HEK293 (cell line): ENCODE data around the gene ZBTB18.
A peak's percentile ranks its signal among the peaks of the same experiment; 100 is the strongest.

Experiments
- CTCF ChIA-PET: fragments of 350-600 bp; formaldehyde crosslinking; extraction: SDS; loops from one replicate; lab custom pipeline; 2021; ENCODE audit warnings: antibody characterized with exemption; lab: Yijun Ruan, JAX
- POLR2A ChIA-PET: fragments of 300-600 bp; formaldehyde crosslinking; extraction: SDS; loops from one replicate; lab custom pipeline; 2020; ENCODE audit warnings: antibody characterized with exemption, inconsistent platforms; lab: Yijun Ruan, JAX
- H3K27ac ChIP-seq: fragments of 200-500 bp; sonication (Bioruptor generic); 2 replicates; pipeline ENCODE4 v1.5.1; 2014; ENCODE audit warnings: low read depth, low read length, control low read depth, inconsistent platforms; ENCODE audit errors: extremely low read depth
- H3K36me3 ChIP-seq, 2 experiments: fragments of 200-500 bp in 1 of 2; sonication (Bioruptor generic) in 1 of 2; 1 replicate in 1 of 2; 2 replicates in 1 of 2; pipeline ENCODE4 v1.5.1; 2014 to 2017; ENCODE audit warnings: inconsistent platforms in 2 of 2, low read length in 2 of 2; ENCODE audit not compliant: control insufficient read depth in 2 of 2, insufficient read depth in 1 of 2
- H3K4me1 ChIP-seq: fragments of 200-500 bp; sonication (Bioruptor generic); 2 replicates; pipeline ENCODE4 v1.5.1; 2014; ENCODE audit warnings: mild to moderate bottlenecking, low read length, inconsistent platforms; ENCODE audit not compliant: control insufficient read depth, insufficient read depth
- H3K4me3 ChIP-seq: 2 replicates; pipeline ENCODE4 v1.5.1; 2011; ENCODE audit warnings: low read depth, mild to moderate bottlenecking, control low read depth, low read length, moderate library complexity
- H3K9me3 ChIP-seq: fragments of 200-500 bp; sonication (Bioruptor generic); 2 replicates; pipeline ENCODE4 v1.5.1; 2014; ENCODE audit warnings: low read depth, low read length, inconsistent platforms; ENCODE audit not compliant: control insufficient read depth, insufficient read depth
- GLIS1 ChIP-seq: fragments of 450-650 bp; formaldehyde crosslinking; IDR thresholded peaks from 2 replicates; pipeline ENCODE4 v1.5.1; 2016; ENCODE audit warnings: missing biosample characterization, missing genetic modification characterization
- INSM2 ChIP-seq: fragments of 450-650 bp; formaldehyde crosslinking; IDR thresholded peaks from 2 replicates; pipeline ENCODE4 v1.5.1; 2016; ENCODE audit warnings: missing biosample characterization, missing genetic modification characterization
- PRDM10 ChIP-seq: fragments of 450-650 bp; formaldehyde crosslinking; IDR thresholded peaks from 2 replicates; pipeline ENCODE4 v1.5.1; 2016; ENCODE audit warnings: missing biosample characterization, missing genetic modification characterization
- SCRT1 ChIP-seq: fragments of 450-650 bp; formaldehyde crosslinking; IDR thresholded peaks from 2 replicates; pipeline ENCODE4 v1.5.1; 2016; ENCODE audit warnings: missing biosample characterization, missing genetic modification characterization, borderline replicate concordance
- SCRT2 ChIP-seq: fragments of 450-650 bp; formaldehyde crosslinking; IDR thresholded peaks from 2 replicates; pipeline ENCODE4 v1.5.1; 2016; ENCODE audit warnings: missing biosample characterization, missing genetic modification characterization
- TSHZ1 ChIP-seq: fragments of 450-650 bp; formaldehyde crosslinking; IDR thresholded peaks from 2 replicates; pipeline ENCODE4 v1.5.1; 2016; ENCODE audit warnings: missing biosample characterization, missing genetic modification characterization, borderline replicate concordance
- ZBTB26 ChIP-seq: fragments of 450-650 bp; formaldehyde crosslinking; optimal IDR thresholded peaks from 2 replicates; pipeline ENCODE3; 2016; ENCODE audit warnings: missing biosample characterization, mild to moderate bottlenecking, missing genetic modification characterization
- ZNF202 ChIP-seq: fragments of 450-650 bp; formaldehyde crosslinking; IDR thresholded peaks from 2 replicates; pipeline ENCODE4 v1.5.1; 2016; ENCODE audit warnings: missing biosample characterization, missing genetic modification characterization, borderline replicate concordance
- ZNF394 ChIP-seq: fragments of 450-650 bp; formaldehyde crosslinking; IDR thresholded peaks from 2 replicates; pipeline ENCODE4 v1.5.1; 2016; ENCODE audit warnings: missing biosample characterization, missing genetic modification characterization, mild to moderate bottlenecking, moderate library complexity, borderline replicate concordance
- ZNF596 ChIP-seq: fragments of 450-650 bp; IDR thresholded peaks from 2 replicates; pipeline ENCODE4 v1.5.0; 2018; ENCODE audit warnings: missing biosample characterization, mild to moderate bottlenecking, missing genetic modification characterization, moderate library complexity
- ZNF610 ChIP-seq: fragments of 450-650 bp; formaldehyde crosslinking; IDR thresholded peaks from 2 replicates; pipeline ENCODE4 v1.5.1; 2016; ENCODE audit warnings: missing biosample characterization, missing genetic modification characterization, borderline replicate concordance
- ZNF621 ChIP-seq: fragments of 450-650 bp; formaldehyde crosslinking; IDR thresholded peaks from 2 replicates; pipeline ENCODE4 v1.5.1; 2017; ENCODE audit warnings: missing biosample characterization, missing genetic modification characterization
- TF ChIP-seq, protein P1 (sequence below): fragments of 450-650 bp; formaldehyde crosslinking; IDR thresholded peaks from 2 replicates; pipeline ENCODE4; 2016; ENCODE audit warnings: missing biosample characterization, missing genetic modification characterization
- TF ChIP-seq, protein P2 (sequence below): fragments of 450-650 bp; formaldehyde crosslinking; IDR thresholded peaks from 2 replicates; pipeline ENCODE4 v1.5.1; 2016; ENCODE audit warnings: missing biosample characterization, missing genetic modification characterization

Gene ZBTB18

DNA sequence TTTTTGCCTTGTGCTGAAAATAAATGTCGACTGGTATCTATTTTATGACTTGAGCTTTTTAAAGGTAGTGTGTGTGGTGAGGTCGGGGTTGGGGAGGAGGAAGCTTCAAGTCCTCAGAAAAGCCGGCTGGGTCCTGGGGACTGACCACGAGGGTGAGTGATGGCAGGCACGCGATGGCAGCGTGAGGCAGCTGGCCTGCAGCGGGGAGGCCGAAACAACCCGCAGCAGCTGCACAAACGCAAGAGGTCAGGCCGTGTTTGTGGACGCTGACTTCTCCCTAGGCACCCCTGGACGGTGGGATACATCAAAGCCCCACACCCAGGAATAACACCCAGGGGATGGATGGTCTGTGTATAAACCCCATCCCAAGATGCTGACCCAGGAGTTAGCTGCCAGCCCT, 51.4 kb downstream of the ZBTB18 start (continued):
- no peak for TF ChIP-seq TSHZ1 (tag by site-specific recombination)
- TF ChIP-seq, protein P1, sequence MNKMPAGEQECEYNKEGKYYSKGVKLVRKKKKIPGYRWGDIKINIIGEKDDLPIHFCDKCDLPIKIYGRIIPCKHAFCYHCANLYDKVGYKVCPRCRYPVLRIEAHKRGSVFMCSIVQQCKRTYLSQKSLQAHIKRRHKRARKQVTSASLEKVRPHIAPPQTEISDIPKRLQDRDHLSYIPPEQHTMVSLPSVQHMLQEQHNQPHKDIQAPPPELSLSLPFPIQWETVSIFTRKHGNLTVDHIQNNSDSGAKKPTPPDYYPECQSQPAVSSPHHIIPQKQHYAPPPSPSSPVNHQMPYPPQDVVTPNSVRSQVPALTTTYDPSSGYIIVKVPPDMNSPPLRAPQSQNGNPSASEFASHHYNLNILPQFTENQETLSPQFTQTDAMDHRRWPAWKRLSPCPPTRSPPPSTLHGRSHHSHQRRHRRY (tag by site-specific recombination): no peak
- no peak for TF ChIP-seq ZNF394 (tag by site-specific recombination)
- no peak for TF ChIP-seq INSM2
- TF ChIP-seq, all 188 proteins: peak for 0

GRCh38 chr1:244104309-244105060, 53.4 kb downstream of the ZBTB18 start:
- TF ChIP-seq ZBTB26 (tag by site-specific recombination) (no peak), GLIS1 (peak; percentile 27; the same call in 1 of the 2 replicates), ZNF202 (tag by site-specific recombination) (no peak)
- TF ChIP-seq, protein P2, sequence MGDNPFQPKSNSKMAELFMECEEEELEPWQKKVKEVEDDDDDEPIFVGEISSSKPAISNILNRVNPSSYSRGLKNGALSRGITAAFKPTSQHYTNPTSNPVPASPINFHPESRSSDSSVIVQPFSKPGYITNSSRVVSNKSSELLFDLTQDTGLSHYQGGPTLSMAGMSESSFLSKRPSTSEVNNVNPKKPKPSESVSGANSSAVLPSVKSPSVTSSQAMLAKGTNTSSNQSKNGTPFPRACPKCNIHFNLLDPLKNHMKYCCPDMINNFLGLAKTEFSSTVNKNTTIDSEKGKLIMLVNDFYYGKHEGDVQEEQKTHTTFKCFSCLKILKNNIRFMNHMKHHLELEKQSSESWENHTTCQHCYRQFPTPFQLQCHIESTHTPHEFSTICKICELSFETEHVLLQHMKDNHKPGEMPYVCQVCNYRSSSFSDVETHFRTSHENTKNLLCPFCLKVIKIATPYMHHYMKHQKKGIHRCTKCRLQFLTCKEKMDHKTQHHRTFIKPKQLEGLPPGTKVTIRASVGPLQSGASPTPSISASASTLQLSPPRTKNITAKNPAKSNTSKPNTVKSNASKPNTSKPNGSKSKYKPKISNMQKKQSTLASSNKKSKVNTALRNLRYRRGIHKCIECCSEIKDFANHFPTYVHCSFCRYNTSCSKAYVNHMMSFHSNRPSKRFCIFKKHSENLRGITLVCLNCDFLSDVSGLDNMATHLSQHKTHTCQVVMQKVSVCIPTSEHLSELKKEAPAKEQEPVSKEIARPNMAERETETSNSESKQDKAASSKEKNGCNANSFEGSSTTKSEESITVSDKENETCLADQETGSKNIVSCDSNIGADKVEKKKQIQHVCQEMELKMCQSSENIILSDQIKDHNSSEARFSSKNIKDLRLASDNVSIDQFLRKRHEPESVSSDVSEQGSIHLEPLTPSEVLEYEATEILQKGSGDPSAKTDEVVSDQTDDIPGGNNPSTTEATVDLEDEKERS (tag by site-specific recombination): no peak
- CTCF ChIA-PET: interaction anchor here (0.6 kb wide), 1 partner anchor 169 kb away, joined by 3 read pairs; no protein-coding TSS in a partner anchor

DNA sequence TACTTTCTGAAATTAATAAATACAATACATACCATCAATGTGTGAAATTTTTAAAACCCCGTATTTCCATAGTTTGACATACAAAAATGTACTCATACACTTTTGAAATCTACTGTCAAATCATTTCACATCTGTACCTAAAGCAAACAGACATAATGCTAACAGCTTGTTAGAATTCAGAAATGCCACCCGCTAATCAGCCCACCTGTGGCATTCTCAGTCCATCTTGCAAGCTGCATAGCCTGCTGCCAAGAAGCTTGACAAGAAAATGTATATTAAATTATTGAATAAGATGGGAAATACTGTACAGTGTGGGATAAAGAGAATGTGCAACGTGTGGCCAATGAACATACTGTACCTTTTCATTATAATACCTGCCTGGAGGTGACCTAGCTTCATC, 55.1 kb downstream of the ZBTB18 start:
- ChIA-PET POLR2A (no interaction called here), CTCF (interaction anchor here (0.7 to 1.2 kb wide), 2 partner anchors 13 to 43 kb away, joined by 3 read pairs; no protein-coding TSS in a partner anchor)
- no peak overlapping the region for H3K4me3 ChIP-seq
- no peaks in the 10 kb centered on the region for H3K36me3 ChIP-seq
- H3K9me3 ChIP-seq: no peaks in the 10 kb centered on the region
- H3K27ac ChIP-seq: no peak overlapping the region
- H3K4me1 ChIP-seq: peaks cover 7% of the 10 kb centered on the region
- TF ChIP-seq ZNF610: no peak
- no peak for TF ChIP-seq PRDM10 (tag by site-specific recombination)
- no peak for TF ChIP-seq ZNF596 (tag by site-specific recombination)
- no peak for TF ChIP-seq ZNF621 (tag by site-specific recombination)
- peak; percentile 78 for TF ChIP-seq SCRT2 (tag by site-specific recombination)
- peak; percentile 72; the same call in 1 of the 2 replicates for TF ChIP-seq SCRT1 (tag by site-specific recombination)

More at GRCh38 chr1:244104309-244105060, 53.4 kb downstream of the ZBTB18 start:
- Histone ChIP-seq H3K27ac (no peak overlapping the region), H3K9me3 (no peaks in the 10 kb centered on the region), H3K4me1 (peaks cover 7% of the 10 kb centered on the region), H3K36me3 (no peaks in the 10 kb centered on the region), H3K4me3 (no peak overlapping the region)
- POLR2A ChIA-PET: no interaction called here
